ENCODE results near the gene CRYGD. TPM values are rescaled to one million over a fixed set of nuclear protein-coding genes. Genes with fewer than 3 reads are reported as not detected.
"Not testable (repeated sequence)": the region's sequence is repeated elsewhere in the genome, so short reads cannot be mapped to it uniquely, and the experiment has no call there.

The CRYGD gene
- total and polyA plus RNA-seq, 2 donors (not counting 3 experiments of a cell fraction or from before 2014, with no cell fraction given) = not detected

DNA sequence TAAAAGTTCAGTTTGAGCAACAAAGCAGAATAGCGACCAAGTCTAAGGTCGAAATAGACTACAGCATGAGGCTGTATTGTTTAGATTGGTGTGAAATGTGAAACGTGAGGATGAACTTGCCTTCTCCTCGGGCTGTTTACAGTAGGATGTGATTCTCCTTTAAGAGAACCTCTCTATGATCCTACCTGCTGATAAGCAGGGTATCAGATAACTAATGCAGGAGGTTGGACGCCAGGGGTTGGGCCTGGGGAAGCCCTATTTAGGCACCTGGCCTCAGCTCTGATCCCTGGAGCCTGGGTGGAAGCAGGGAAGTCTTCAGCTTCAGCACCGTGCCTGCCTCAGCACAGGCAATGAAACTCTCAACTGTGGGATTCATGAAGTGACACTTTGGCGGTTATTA, 11.4 kb downstream of the CRYGD start:
- Histone ChIP-seq H3K4me2 (ENCODE audit: insufficient read depth, low read length) (no peak overlapping the region), H3K4me1 (ENCODE audit: control insufficient read depth, extremely low read depth, insufficient read depth, low read length) (no peaks in the 10 kb centered on the region), H4K20me1 (replicated peaks; ENCODE audit: control insufficient read depth, extremely low read depth, insufficient read depth, low read length) (no peaks in the 10 kb centered on the region), H3K9ac (replicated peaks; ENCODE audit: extremely low read depth, insufficient read depth, low read length) (no peak overlapping the region), H2AFZ (ENCODE audit: low read depth, low read length) (no peak overlapping the region), H3K27ac (ENCODE audit: insufficient read depth, low read depth, low read length) (no peak overlapping the region), H3K36me3 (ENCODE audit: control insufficient read depth in 2 of 2, extremely low read depth in 1 of 2, insufficient read depth in 2 of 2, low read length in 2 of 2) (no peaks in the 10 kb centered on the region), H3K27me3 (ENCODE audit: control insufficient read depth in 2 of 2, insufficient read depth in 2 of 2, low read length in 2 of 2) (peaks cover 20 to 27% of the 10 kb centered on the region in 2 experiments), H3K4me3 (replicated peaks in 1 of 3; ENCODE audit: insufficient read depth in 1 of 3, low read depth in 1 of 3, low read length in 3 of 3) (no peak overlapping the region), H3K9me1 (replicated peaks; ENCODE audit: control insufficient read depth, extremely low read depth, insufficient read depth, low read length) (no peaks in the 10 kb centered on the region), H3K9me3 (replicated peaks; ENCODE audit: control insufficient read depth, insufficient read depth, low read length) (no peaks in the 10 kb centered on the region), H3K79me2 (ENCODE audit: control insufficient read depth, insufficient read depth, low read length) (no peaks in the 10 kb centered on the region)
- ChIA-PET CTCF (no interaction called here), POLR2A (no interaction called here)
- dilution Hi-C loops (cut with MboI; ENCODE audit: extremely low pct_ligation_motif_present, low sequenced_read_pairs) (no loop called here), intact Hi-C loops (cut with micrococcal nuclease) (no loop called here)
- DNase-seq (ENCODE audit: low read depth, low spot score) = no peak
- no peak for FAIRE-seq
- no TSS peak for BruUV-seq (replicated peaks)
- TF ChIP-seq GATA2 (IDR thresholded peaks at IDR 0.05; ENCODE audit: insufficient read depth, insufficient read length, low read depth, low read length) (no peak), POLR2A (IDR thresholded peaks at IDR 0.05; ENCODE audit: low read depth, low read length) (no peak)

DNA sequence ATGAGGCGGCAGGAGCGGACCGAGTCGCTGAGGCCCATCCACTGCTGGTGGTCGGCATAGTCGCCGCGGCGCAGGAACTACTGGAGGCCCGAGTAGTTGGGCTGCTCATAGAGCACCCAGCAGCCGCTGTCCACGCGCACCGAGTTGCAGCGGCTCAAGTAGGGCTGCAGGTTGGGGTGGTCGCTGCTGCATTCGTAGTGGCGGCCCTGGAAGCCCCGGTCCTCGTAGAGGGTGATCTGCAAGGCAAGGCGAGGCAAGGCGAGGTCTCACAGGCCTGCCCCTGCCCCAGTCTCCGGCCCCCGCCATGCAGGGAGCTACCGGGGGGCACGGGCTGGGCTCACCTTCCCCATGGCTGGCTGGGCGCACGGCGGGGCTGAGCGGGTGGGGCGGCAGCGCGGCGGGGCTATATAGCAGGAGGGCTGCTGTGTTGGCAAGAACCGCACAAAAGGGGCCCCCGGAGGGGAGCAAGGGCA, 12.0 kb downstream of the CRYGD start:
- CTCF ChIA-PET; H3K9ac ChIP-seq (replicated peaks; ENCODE audit: extremely low read depth, insufficient read depth, low read length); dilution Hi-C loops (cut with MboI; ENCODE audit: extremely low pct_ligation_motif_present, low sequenced_read_pairs); FAIRE-seq; DNase-seq (ENCODE audit: low read depth, low spot score); H2AFZ ChIP-seq (ENCODE audit: low read depth, low read length); POLR2A ChIA-PET; H3K9me1 ChIP-seq (replicated peaks; ENCODE audit: control insufficient read depth, extremely low read depth, insufficient read depth, low read length); H3K36me3 ChIP-seq (ENCODE audit: control insufficient read depth in 2 of 2, extremely low read depth in 1 of 2, insufficient read depth in 2 of 2, low read length in 2 of 2); H3K9me3 ChIP-seq (replicated peaks; ENCODE audit: control insufficient read depth, insufficient read depth, low read length); H3K4me1 ChIP-seq (ENCODE audit: control insufficient read depth, extremely low read depth, insufficient read depth, low read length); BruUV-seq (replicated peaks); H3K4me2 ChIP-seq (ENCODE audit: insufficient read depth, low read length); H3K79me2 ChIP-seq (ENCODE audit: control insufficient read depth, insufficient read depth, low read length); H3K27ac ChIP-seq (ENCODE audit: insufficient read depth, low read depth, low read length); H3K4me3 ChIP-seq (replicated peaks in 1 of 3; ENCODE audit: insufficient read depth in 1 of 3, low read depth in 1 of 3, low read length in 3 of 3); intact Hi-C loops (cut with micrococcal nuclease); H4K20me1 ChIP-seq (replicated peaks; ENCODE audit: control insufficient read depth, extremely low read depth, insufficient read depth, low read length): not testable (repeated sequence)
- peaks cover 20 to 27% of the 10 kb centered on the region in 2 experiments for H3K27me3 ChIP-seq (ENCODE audit: control insufficient read depth in 2 of 2, insufficient read depth in 2 of 2, low read length in 2 of 2)

Measured in endothelial cell of umbilical vein (primary cell).